Lower lobe of right lung (tissue), 2 donors: Measurements from ENCODE around the gene MEGF11. TPM values are rescaled to one million over a fixed set of nuclear protein-coding genes. Genes with fewer than 3 reads are reported as not detected.

Experiments used
- ATAC-seq, 2 donors: fragments of 200-7000 bp; cut with Tn5 transposase; one replicate each; pipeline ENCODE4 v1.9.1; 2020 to 2022; ENCODE audit warnings: mild to moderate bottlenecking in 2 of 2, moderate library complexity in 2 of 2
- DNase-seq: peaks from one replicate; pipeline ENCODE4 v3.0.0-alpha.2; 2020
- H3K27ac ChIP-seq: fragments of 200-600 bp; one replicate; pipeline ENCODE4 v1.8.0; 2022
- H3K27me3 ChIP-seq: fragments of 200-600 bp; one replicate; pipeline ENCODE4 v1.8.0; 2022; ENCODE audit warnings: low read depth
- H3K36me3 ChIP-seq: fragments of 200-600 bp; one replicate; pipeline ENCODE4 v1.8.0; 2022; ENCODE audit warnings: mild to moderate bottlenecking
- H3K4me1 ChIP-seq: fragments of 200-600 bp; one replicate; pipeline ENCODE4 v1.8.0; 2022
- H3K4me3 ChIP-seq: fragments of 200-600 bp; one replicate; pipeline ENCODE4 v1.8.0; 2022; ENCODE audit warnings: mild to moderate bottlenecking
- H3K9me3 ChIP-seq: fragments of 200-600 bp; one replicate; pipeline ENCODE4 v1.8.0; 2022
- CTCF ChIP-seq: fragments of 200-600 bp; IDR thresholded peaks from one replicate; pipeline ENCODE4 v1.8.0; 2022; ENCODE audit warnings: antibody characterized with exemption, mild to moderate bottlenecking
- intact Hi-C: fragments of 100-400 bp; cut with DNase I; formaldehyde crosslinking; loops from one replicate; pipeline ENCODE4 v1.11.0; 2022
- total RNA-seq: library from RNA; stranded (reverse); fragmentation: NEBNext Ultra II Directional; extraction: Animal tissue kit (Norgen Biotek cat#: 25700); gene quantifications from one replicate; pipeline ENCODE4 v1.2.1, GENCODE V29; 2021
- donor health status: DM: no; HTN: yes; CAD: no; lungs with severe emphysema.

MEGF11 gene
- total RNA-seq, 1 donor from 2014 or later, result not detected

GRCh38 chr15:66219339-66219738, 34.2 kb downstream of the MEGF11 start:
- H3K27me3 ChIP-seq, result no peaks in the 10 kb centered on the region
- H3K9me3 ChIP-seq, result no peaks in the 10 kb centered on the region
- H3K27ac ChIP-seq, result no peak overlapping the region
- H3K4me1 ChIP-seq, result no peaks in the 10 kb centered on the region
- intact Hi-C loops, result no loop called here
- TF ChIP-seq CTCF, result no peak
- no peaks in the 10 kb centered on the region for H3K36me3 ChIP-seq
- DNase-seq, result no peak
- no peak for ATAC-seq
- H3K4me3 ChIP-seq, result no peak overlapping the region

- intact Hi-C loops, result no loop called here
- H3K4me1 ChIP-seq, result no peaks in the 10 kb centered on the region
- no peak overlapping the region for H3K27ac ChIP-seq
- no peaks in the 10 kb centered on the region for H3K27me3 ChIP-seq
- no peaks in the 10 kb centered on the region for H3K36me3 ChIP-seq
- no peak for ATAC-seq
- no peak for DNase-seq
- no peak overlapping the region for H3K4me3 ChIP-seq
- no peak for TF ChIP-seq CTCF
- H3K9me3 ChIP-seq, result no peaks in the 10 kb centered on the region
These were observed 36.7 kb downstream of the MEGF11 start for GRCh38 chr15:66216806-66217205.

DNA sequence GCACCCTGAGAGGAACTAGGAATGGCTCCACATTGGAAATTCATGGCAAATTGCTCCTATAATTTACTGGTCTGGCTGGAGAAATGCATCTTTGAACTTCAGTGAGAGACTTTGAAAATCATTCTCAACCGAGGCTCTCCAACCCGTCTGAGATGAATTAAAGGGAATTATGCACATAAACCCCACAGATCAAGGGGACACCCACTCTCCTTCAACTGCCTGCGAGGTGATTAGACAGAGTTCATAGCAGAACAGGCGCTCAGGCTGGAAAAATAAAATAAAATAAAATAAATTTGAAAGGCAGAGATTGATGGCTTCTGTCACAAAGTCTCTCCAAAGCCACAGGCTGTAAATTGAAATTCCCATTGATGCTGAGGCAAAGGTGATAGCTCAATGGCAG, 37.7 kb downstream of the MEGF11 start:
- no peak overlapping the region for H3K4me3 ChIP-seq
- TF ChIP-seq CTCF, result no peak
- H3K9me3 ChIP-seq, result no peaks in the 10 kb centered on the region
- intact Hi-C loops, result no loop called here
- no peak for ATAC-seq
- H3K27ac ChIP-seq, result no peak overlapping the region
- no peak for DNase-seq
- no peaks in the 10 kb centered on the region for H3K36me3 ChIP-seq
- no peaks in the 10 kb centered on the region for H3K4me1 ChIP-seq
- H3K27me3 ChIP-seq, result no peaks in the 10 kb centered on the region

- no peak for DNase-seq
- Histone ChIP-seq H3K4me1 (no peaks in the 10 kb centered on the region), H3K4me3 (no peak overlapping the region), H3K36me3 (no peaks in the 10 kb centered on the region), H3K27me3 (no peaks in the 10 kb centered on the region), H3K9me3 (no peaks in the 10 kb centered on the region), H3K27ac (no peak overlapping the region)
- ATAC-seq, result no peak
- TF ChIP-seq CTCF, result no peak
- intact Hi-C loops, result no loop called here
These were observed 39.3 kb downstream of the MEGF11 start for GRCh38 chr15:66214246-66214645.

DNA sequence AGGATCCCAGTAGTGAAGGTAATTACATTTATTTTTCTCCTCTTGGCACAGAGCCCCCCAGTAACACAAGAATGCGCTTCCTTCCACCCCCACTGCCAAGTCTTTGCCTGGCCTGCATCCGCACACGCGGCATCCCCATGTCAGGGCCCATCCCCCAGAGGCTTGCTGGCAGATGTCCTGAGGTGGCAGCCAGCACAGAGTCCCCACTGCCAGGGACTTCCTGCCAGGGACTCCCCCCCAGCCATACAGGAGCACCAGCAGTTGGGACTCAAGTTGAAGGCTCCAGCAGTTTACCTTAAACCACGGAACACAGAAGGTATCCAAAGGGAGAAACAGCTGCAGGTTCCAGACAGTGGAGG, 41.0 kb downstream of the MEGF11 start:
- DNase-seq, result no peak
- H3K9me3 ChIP-seq, result no peaks in the 10 kb centered on the region
- H3K27me3 ChIP-seq, result no peaks in the 10 kb centered on the region
- no peaks in the 10 kb centered on the region for H3K4me1 ChIP-seq
- TF ChIP-seq CTCF, result no peak
- H3K36me3 ChIP-seq, result no peaks in the 10 kb centered on the region
- intact Hi-C loops, result no loop called here
- ATAC-seq, result no peak
- no peak overlapping the region for H3K4me3 ChIP-seq
- no peak overlapping the region for H3K27ac ChIP-seq
